A549 treated with dexamethasone at 1 μM for 4 hours (cell line): ENCODE data around the gene TPSD1. TPM values are rescaled to one million over a fixed set of nuclear protein-coding genes. Genes with fewer than 3 reads are reported as not detected.

Source experiments
- total RNA-seq: library from RNA; stranded (reverse); fragments of 200-300 nt; extraction: Qiagen RNA extraction; gene quantifications from 5 replicates; pipeline ENCODE4 v1.2.3, GENCODE V29; 2022

Gene TPSD1
- total RNA-seq: not detected in 5 replicates

DNA sequence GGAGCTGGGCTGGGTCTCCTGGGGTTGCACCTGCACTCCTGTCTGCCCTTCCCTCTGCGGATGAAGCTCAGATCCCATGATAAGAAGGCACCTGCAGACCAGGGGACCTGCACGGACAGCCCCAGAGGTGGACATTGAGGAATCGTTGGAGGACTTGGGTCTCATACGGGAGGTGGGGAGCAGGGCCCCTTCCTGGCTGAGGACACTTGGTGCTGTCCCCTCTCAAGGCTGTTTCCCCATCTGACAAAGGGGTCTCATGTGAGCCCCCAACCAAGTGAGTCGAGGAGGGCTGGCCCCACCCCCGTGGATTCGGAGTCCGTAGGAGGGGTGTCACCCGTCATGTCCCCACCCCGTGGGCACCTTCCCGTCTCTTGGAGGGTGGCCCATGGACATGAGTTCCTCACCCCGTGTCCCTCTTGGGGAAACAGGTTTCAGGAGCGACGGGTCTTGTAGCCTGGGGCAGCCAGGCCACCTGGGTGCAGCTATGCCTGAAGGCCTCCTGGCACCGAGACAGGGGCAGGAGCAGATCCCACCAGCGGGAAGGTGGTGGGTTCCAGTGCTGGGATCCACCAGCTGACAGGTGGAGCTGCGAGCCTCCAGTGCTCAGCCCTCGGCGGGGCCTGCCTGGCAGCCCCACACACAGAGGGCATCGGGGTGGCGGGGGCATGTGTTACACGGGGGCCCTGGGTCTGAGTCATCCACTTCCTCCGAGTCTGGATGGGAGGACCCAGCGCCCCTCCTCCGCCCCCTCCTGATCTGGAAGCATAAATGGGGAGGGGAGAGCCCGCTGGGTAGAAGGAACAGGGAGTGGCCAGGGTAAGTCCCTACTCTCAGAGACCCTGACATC, at the start of gene TPSD1:
Gene TPSD1 (plus strand): TSS at position 794 of the 847 bp plus-strand sequence. CDS start 212 bp downstream, outside the sequence.

GRCh38 chr16:1225051-1225451, 30.8 kb upstream of the TPSD1 start, which contains the start of gene TPSG1:
TPSG1 (minus strand) TSS chr16:1225268; CDS start chr16:1225252, 16 bp downstream.

GRCh38 chr16:1230084-1230470, 25.8 kb upstream of the TPSD1 start, which contains the start of gene TPSB2:
TPSB2 (minus strand) TSS chr16:1230184; CDS start chr16:1229951, 233 bp downstream.

DNA sequence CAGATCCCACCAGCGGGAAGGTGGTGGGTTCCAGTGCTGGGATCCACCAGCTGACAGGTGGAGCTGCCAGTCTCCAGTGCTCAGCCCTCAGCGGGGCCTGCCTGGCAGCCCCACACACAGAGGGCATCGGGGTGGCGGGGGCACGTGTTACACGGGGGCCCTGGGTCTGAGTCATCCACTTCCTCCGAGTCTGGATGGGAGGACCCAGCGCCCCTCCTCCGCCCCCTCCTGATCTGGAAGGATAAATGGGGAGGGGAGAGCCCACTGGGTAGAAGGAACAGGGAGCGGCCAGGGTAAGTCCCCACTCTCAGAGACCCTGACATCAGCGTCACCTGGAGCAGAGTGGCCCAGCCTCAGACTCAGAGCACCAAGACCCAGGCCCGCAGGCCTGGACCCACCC, 15.4 kb upstream of the TPSD1 start, which contains the start of gene TPSAB1:
Gene TPSAB1 (plus strand): TSS at position 270 of the 400 bp plus-strand sequence. CDS start 234 bp downstream, outside the sequence.

Other genes with a start within 250 kb of the TPSD1 start
- gene SSTR5, start 183.3 kb upstream of the TPSD1 start, total RNA-seq: 0.30 to 0.64 TPM (median 0.54 TPM) in 5 replicates
- gene C1QTNF8, start 159.8 kb upstream of the TPSD1 start, total RNA-seq: 0.05 TPM in 1 of 5 replicates, not detected in the others
- 9.5 to 19.7 TPM (median 17.4 TPM) in 5 replicates for gene CACNA1H, start 103.0 kb upstream of the TPSD1 start, total RNA-seq
- gene TPSG1, start 30.8 kb upstream of the TPSD1 start, total RNA-seq: 0.08 to 0.09 TPM in 2 of 5 replicates, not detected in the others
- 0.12 TPM in 1 of 5 replicates, not detected in the others for gene TPSB2, start 25.9 kb upstream of the TPSD1 start, total RNA-seq
- gene TPSAB1, start 15.4 kb upstream of the TPSD1 start, total RNA-seq: 0.11 to 0.27 TPM (median 0.13 TPM) in 3 of 5 replicates, not detected in the others
- 161 to 189 TPM (median 172 TPM) in 5 replicates for gene UBE2I, start 53.6 kb downstream of the TPSD1 start, total RNA-seq
- gene BAIAP3, start 77.6 kb downstream of the TPSD1 start, total RNA-seq: 0.39 to 1.1 TPM (median 0.97 TPM) in 5 replicates
- 57.0 to 92.2 TPM (median 86.4 TPM) in 5 replicates for gene TSR3, start 95.8 kb downstream of the TPSD1 start, total RNA-seq
- 22.2 to 36.5 TPM (median 32.1 TPM) in 5 replicates for gene GNPTG, start 95.9 kb downstream of the TPSD1 start, total RNA-seq
- gene UNKL, start 158.6 kb downstream of the TPSD1 start, total RNA-seq: 17.3 to 29.2 TPM (median 26.5 TPM) in 5 replicates
- gene UQCC4, start 164.7 kb downstream of the TPSD1 start, total RNA-seq: 33.1 to 35.0 TPM (median 33.9 TPM) in 5 replicates
- not detected in 5 replicates for gene PERCC1, start 175.0 kb downstream of the TPSD1 start, total RNA-seq
- 0.07 to 0.34 TPM (median 0.11 TPM) in 5 replicates for gene CCDC154, start 188.5 kb downstream of the TPSD1 start, total RNA-seq
- 41.1 to 73.1 TPM (median 66.8 TPM) in 5 replicates for gene CLCN7, start 219.0 kb downstream of the TPSD1 start, total RNA-seq
- not detected in 5 replicates for gene PTX4, start 232.9 kb downstream of the TPSD1 start, total RNA-seq
- gene TELO2, start 237.3 kb downstream of the TPSD1 start, total RNA-seq: 22.4 to 37.9 TPM (median 33.0 TPM) in 5 replicates